ENCODE data around the gene DNAH3. TPM values are rescaled to one million over a fixed set of nuclear protein-coding genes. Genes with fewer than 3 reads are reported as not detected.
A peak's percentile ranks its signal among the peaks of the same experiment; 100 is the strongest.

DNAH3 gene
- total RNA-seq, 1 experiment from 2014 or later = 0.24 TPM

DNA sequence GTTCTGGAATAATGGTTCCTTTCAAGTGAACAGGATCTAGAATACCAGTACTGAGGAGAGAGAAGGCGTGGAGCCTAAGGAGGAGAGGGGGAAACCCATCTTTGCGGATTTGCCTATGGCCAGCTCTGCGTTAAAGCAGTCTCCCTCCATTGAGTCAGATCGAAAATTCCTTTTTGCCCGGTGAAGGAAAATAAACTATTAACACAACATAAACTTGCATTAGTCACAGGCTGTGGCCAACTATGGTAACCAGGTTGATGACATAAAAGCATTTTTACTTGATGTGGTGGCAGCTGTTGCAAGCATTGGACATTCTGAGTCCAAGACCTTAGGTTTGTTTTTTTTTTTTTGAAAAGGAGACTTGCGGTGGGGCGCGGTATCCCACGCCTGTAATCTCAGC is 16.7 kb upstream of the DNAH3 start:
- H3K18ac ChIP-seq (ENCODE audit: insufficient read length, low read depth, low read length) = no peak overlapping the region
- Mint-ChIP-seq H3K27me3 (ENCODE audit: low read depth) (no peaks in the 10 kb centered on the region), H3K4me3 (no peak overlapping the region), H3K36me3 (ENCODE audit: insufficient read depth in 1 of 3, low read depth in 3 of 3) (peaks cover 22 to 70% (median 58%) of the 10 kb centered on the region in 3 experiments; a peak in 6 of 7 replicates), H3K9me3 (no peaks in the 10 kb centered on the region), H3K27ac (peak overlapping the region in 1 of 3 experiments; percentile 79; a peak in 2 of 7 replicates), H3K4me1 (peaks cover 0 to 3% of the 10 kb centered on the region in 2 experiments; a peak in 2 of 4 replicates)
- no peak overlapping the region for H2BK15ac ChIP-seq (ENCODE audit: low read depth, low read length)
- H4K8ac ChIP-seq (replicated peaks; ENCODE audit: insufficient read length, low read depth, low read length) = no peak overlapping the region
- H3K79me1 ChIP-seq (ENCODE audit: insufficient read depth, low read depth, low read length, poor library complexity, severe bottlenecking) = no peaks in the 10 kb centered on the region
- no peak overlapping the region for H3K4me2 ChIP-seq (ENCODE audit: insufficient read depth, insufficient read length, low read length)
- no peak overlapping the region for H2AK5ac ChIP-seq (ENCODE audit: insufficient read length, low read length)
- no CpG with 5 or more reads among the region's 9 CpGs for WGBS (ENCODE audit: extremely low coverage, insufficient read length, low lambda C conversion rate)
- no peak overlapping the region for H4K5ac ChIP-seq (ENCODE audit: insufficient read length, low read depth, low read length)
- no peaks in the 10 kb centered on the region for H3K79me2 ChIP-seq (ENCODE audit: insufficient read depth, low read length)
- H4K20me1 ChIP-seq (ENCODE audit: control insufficient read depth, insufficient read depth, insufficient read length) = no peaks in the 10 kb centered on the region
- no peaks in the 10 kb centered on the region for H3K27me3 ChIP-seq (ENCODE audit: insufficient read depth, low read length)
- H2AFZ ChIP-seq (ENCODE audit: low read length) = no peak overlapping the region
- H2BK5ac ChIP-seq (ENCODE audit: insufficient read length, low read length) = no peak overlapping the region
- no peak overlapping the region for H3K27ac ChIP-seq (ENCODE audit: insufficient read length, low read depth, low read length)
- H2BK120ac ChIP-seq (ENCODE audit: low read depth, low read length, poor library complexity, severe bottlenecking) = no peak overlapping the region
- H3K4me1 ChIP-seq (ENCODE audit: insufficient read depth, low read length) = no peaks in the 10 kb centered on the region
- no peaks in the 10 kb centered on the region for H3K9me3 ChIP-seq (ENCODE audit: control insufficient read depth, low read depth, low read length)
- no peak overlapping the region for H2BK12ac ChIP-seq (ENCODE audit: insufficient read length, low read depth, low read length)
- H3K56ac ChIP-seq (ENCODE audit: insufficient read length, low read depth, low read length) = no peak overlapping the region
- no peak overlapping the region for H4K91ac ChIP-seq (ENCODE audit: insufficient read length, low read depth, low read length)
- no peak overlapping the region for H3K23ac ChIP-seq (ENCODE audit: insufficient read length, low read depth, low read length)
- TF ChIP-seq, protein P1, sequence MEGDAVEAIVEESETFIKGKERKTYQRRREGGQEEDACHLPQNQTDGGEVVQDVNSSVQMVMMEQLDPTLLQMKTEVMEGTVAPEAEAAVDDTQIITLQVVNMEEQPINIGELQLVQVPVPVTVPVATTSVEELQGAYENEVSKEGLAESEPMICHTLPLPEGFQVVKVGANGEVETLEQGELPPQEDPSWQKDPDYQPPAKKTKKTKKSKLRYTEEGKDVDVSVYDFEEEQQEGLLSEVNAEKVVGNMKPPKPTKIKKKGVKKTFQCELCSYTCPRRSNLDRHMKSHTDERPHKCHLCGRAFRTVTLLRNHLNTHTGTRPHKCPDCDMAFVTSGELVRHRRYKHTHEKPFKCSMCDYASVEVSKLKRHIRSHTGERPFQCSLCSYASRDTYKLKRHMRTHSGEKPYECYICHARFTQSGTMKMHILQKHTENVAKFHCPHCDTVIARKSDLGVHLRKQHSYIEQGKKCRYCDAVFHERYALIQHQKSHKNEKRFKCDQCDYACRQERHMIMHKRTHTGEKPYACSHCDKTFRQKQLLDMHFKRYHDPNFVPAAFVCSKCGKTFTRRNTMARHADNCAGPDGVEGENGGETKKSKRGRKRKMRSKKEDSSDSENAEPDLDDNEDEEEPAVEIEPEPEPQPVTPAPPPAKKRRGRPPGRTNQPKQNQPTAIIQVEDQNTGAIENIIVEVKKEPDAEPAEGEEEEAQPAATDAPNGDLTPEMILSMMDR (conservative IDR thresholded peaks at IDR 0.05) = no peak
- H3K23me2 ChIP-seq (ENCODE audit: insufficient read length, low read depth, low read length, poor library complexity, severe bottlenecking) = no peaks in the 10 kb centered on the region
- H3K4ac ChIP-seq (ENCODE audit: low read depth, low read length) = no peak overlapping the region
- H3T11ph ChIP-seq (ENCODE audit: low read length) = no peak overlapping the region
- DNase-seq = no peak
- no peak overlapping the region for H3K14ac ChIP-seq (ENCODE audit: insufficient read depth, low read length)
- H2BK20ac ChIP-seq (ENCODE audit: low read depth, low read length, poor library complexity, severe bottlenecking) = no peak overlapping the region
- no peak overlapping the region for H3K9ac ChIP-seq (ENCODE audit: extremely low read depth, insufficient read length, low read length)

All from H9 (cell line).